ENCODE data around the gene ZNF672. TPM values are rescaled to one million over a fixed set of nuclear protein-coding genes. Genes with fewer than 3 reads are reported as not detected.

The ZNF672 gene
- total RNA-seq, 2 donors from 2014 or later = 33.8 to 34.2 TPM

DNA sequence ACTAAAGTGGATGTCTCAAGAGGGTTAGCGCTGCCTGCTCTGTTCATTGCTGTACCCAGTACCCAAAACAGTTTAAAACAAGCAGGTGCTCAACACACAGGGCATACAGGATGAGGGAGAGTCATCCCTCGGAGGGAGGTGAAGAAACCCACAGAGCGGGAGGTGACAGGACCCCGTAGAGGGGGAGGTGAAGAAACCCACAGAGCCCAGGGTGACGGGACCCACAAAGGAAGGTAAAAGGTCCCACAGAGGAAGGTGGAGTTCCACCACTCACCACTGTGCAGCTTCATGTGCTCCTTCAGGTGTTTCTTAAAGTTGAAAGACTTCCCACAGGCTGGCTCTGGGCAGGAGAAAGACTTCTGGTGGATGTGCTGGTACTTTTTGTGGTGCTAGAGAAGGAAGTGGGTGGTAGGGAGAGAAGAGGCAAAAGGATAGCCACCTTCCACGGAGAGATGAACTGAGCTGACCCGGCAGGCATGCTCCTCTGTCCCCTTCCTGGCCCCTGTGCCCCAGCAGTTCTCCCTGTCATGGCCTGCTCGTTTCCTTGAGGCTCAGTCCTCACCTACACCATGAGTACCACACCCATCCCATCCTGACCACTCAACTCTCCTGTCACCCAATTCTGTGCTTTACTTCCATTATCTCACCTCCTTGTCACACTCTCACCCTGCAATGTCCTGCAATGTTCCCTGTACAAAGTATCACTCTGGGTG, 15.8 kb downstream of the ZNF672 start:
- H3K4me1 ChIP-seq (ENCODE audit: control insufficient read depth in 1 of 2, low read depth in 2 of 2) = peaks cover 5 to 17% of the 10 kb centered on the region in 2 donors
- TF ChIP-seq, protein P1, sequence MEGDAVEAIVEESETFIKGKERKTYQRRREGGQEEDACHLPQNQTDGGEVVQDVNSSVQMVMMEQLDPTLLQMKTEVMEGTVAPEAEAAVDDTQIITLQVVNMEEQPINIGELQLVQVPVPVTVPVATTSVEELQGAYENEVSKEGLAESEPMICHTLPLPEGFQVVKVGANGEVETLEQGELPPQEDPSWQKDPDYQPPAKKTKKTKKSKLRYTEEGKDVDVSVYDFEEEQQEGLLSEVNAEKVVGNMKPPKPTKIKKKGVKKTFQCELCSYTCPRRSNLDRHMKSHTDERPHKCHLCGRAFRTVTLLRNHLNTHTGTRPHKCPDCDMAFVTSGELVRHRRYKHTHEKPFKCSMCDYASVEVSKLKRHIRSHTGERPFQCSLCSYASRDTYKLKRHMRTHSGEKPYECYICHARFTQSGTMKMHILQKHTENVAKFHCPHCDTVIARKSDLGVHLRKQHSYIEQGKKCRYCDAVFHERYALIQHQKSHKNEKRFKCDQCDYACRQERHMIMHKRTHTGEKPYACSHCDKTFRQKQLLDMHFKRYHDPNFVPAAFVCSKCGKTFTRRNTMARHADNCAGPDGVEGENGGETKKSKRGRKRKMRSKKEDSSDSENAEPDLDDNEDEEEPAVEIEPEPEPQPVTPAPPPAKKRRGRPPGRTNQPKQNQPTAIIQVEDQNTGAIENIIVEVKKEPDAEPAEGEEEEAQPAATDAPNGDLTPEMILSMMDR (IDR thresholded peaks at IDR 0.05) = no peak
- no peak overlapping the region for H3K27ac ChIP-seq
- H3K27me3 ChIP-seq (replicated peaks; ENCODE audit: insufficient read depth) = no peaks in the 10 kb centered on the region
- ATAC-seq (ENCODE audit: insufficient number of reproducible peaks, low FRiP score, low read depth) (no peak), DNase-seq (ENCODE audit: low spot score) (no peak)
- H3K9me3 ChIP-seq = no peaks in the 10 kb centered on the region
- H3K4me3 ChIP-seq = no peak overlapping the region
- H3K36me3 ChIP-seq = peaks cover 11% of the 10 kb centered on the region

DNA sequence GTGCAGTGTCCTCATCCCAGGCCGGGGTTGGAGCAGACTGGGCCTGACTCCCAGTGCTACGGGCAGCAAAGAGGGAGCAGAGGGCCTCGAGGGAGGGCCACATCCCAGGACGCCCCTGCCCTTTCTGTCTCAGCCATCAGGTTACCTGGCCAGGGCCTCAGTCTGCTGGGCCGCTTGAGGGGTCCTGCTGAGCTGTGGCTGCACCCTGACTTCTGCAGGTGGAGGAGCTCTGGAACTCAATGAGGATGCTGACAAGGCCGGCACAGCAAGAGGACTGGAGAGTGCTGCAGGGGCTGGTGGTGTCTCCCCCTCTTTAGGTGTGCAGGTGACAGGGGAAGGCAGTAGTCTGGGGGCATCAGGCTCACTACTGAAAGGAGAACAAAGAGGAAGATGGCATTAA, 17.6 kb downstream of the ZNF672 start:
- Histone ChIP-seq H3K9me3 (no peaks in the 10 kb centered on the region), H3K4me3 (no peak overlapping the region), H3K4me1 (ENCODE audit: control insufficient read depth in 1 of 2, low read depth in 2 of 2) (peaks cover 8 to 24% of the 10 kb centered on the region in 2 donors), H3K27me3 (replicated peaks; ENCODE audit: insufficient read depth) (no peaks in the 10 kb centered on the region), H3K36me3 (no peaks in the 10 kb centered on the region), H3K27ac (no peak overlapping the region)
- TF ChIP-seq, protein P1 (IDR thresholded peaks at IDR 0.05) = no peak
- DNase-seq (ENCODE audit: low spot score) = no peak
- no peak for ATAC-seq (ENCODE audit: insufficient number of reproducible peaks, low FRiP score, low read depth)

GRCh38 chr1:248856176-248856575, 18.2 kb downstream of the ZNF672 start:
- ATAC-seq (ENCODE audit: insufficient number of reproducible peaks, low FRiP score, low read depth) = no peak
- TF ChIP-seq, protein P1 (IDR thresholded peaks at IDR 0.05) = no peak
- no peak overlapping the region for H3K27ac ChIP-seq
- H3K27me3 ChIP-seq (replicated peaks; ENCODE audit: insufficient read depth) = no peaks in the 10 kb centered on the region
- no peak for DNase-seq (ENCODE audit: low spot score)
- no peaks in the 10 kb centered on the region for H3K9me3 ChIP-seq
- peaks cover 8 to 24% of the 10 kb centered on the region in 2 donors for H3K4me1 ChIP-seq (ENCODE audit: control insufficient read depth in 1 of 2, low read depth in 2 of 2)
- H3K36me3 ChIP-seq = no peaks in the 10 kb centered on the region
- H3K4me3 ChIP-seq = no peak overlapping the region

DNA sequence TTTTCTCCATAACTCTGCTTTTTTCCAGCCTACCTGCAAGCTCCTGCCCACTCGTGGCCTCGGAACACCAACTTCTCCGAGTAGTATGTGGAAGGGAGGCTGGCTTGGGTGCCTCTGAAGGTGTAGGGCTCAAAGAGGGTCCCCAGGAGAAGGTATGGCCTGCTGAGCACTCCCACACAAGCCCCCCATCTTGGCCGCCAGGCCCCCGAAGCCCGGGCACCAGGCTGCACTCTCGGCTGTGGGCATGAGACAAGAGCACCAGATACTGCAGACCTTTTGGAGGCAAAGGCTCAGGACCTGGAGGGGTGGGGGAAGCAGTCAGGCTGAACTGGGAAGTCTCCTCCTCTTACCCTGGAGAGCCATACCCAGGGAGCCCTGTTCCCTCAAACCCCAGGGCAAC, 19.2 kb downstream of the ZNF672 start:
- ATAC-seq (ENCODE audit: insufficient number of reproducible peaks, low FRiP score, low read depth) (no peak), DNase-seq (ENCODE audit: low spot score) (no peak)
- Histone ChIP-seq H3K4me1 (ENCODE audit: control insufficient read depth in 1 of 2, low read depth in 2 of 2) (peaks cover 8 to 24% of the 10 kb centered on the region in 2 donors), H3K9me3 (no peaks in the 10 kb centered on the region), H3K36me3 (no peaks in the 10 kb centered on the region), H3K4me3 (no peak overlapping the region), H3K27ac (no peak overlapping the region), H3K27me3 (replicated peaks; ENCODE audit: insufficient read depth) (no peaks in the 10 kb centered on the region)
- TF ChIP-seq, protein P1 (IDR thresholded peaks at IDR 0.05) = no peak

DNA sequence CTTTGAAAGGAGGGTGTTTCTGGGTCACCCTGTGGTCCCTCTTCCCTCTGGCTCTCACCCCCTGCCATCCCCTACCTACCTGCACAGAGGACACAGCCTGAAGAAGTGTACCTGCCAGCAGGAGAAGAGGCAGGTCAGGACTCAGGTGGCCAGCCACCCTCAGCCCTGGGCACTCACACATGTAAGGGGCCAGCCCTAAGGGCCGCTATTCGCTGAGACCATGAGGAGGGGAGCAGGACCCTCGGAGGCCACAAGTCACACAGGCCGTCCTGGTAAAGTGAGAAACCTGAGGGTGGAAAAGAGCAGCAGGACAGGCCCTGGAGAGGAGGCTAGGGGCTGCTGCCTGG, 19.7 kb downstream of the ZNF672 start:
- Histone ChIP-seq H3K9me3 (no peaks in the 10 kb centered on the region), H3K36me3 (no peaks in the 10 kb centered on the region), H3K27ac (peak overlapping the region in 1 of 2 donors; percentile 82), H3K4me1 (ENCODE audit: control insufficient read depth in 1 of 2, low read depth in 2 of 2) (peaks cover 8 to 30% of the 10 kb centered on the region in 2 donors), H3K4me3 (peak overlapping the region; percentile 77), H3K27me3 (replicated peaks; ENCODE audit: insufficient read depth) (no peaks in the 10 kb centered on the region)
- no peak for DNase-seq (ENCODE audit: low spot score)
- TF ChIP-seq, protein P1 (IDR thresholded peaks at IDR 0.05) = no peak
- no peak for ATAC-seq (ENCODE audit: insufficient number of reproducible peaks, low FRiP score, low read depth)

Measured in thoracic aorta (tissue), 2 donors.